ENCODE results near the gene DNM3.

- TF ChIP-seq CTCF (IDR thresholded peaks at IDR 0.05; ENCODE audit: low read length), result no peak
- no peak for TF ChIP-seq EZH2 (optimal IDR thresholded peaks at IDR 0.05; ENCODE audit: low read depth, low read length)
These were observed 210.6 kb downstream of the DNM3 start for GRCh38 chr1:172051898-172052297.
